Tibial nerve (tissue), 4 donors: Measurements from ENCODE around the gene MT3. TPM values are rescaled to one million over a fixed set of nuclear protein-coding genes. Genes with fewer than 3 reads are reported as not detected.

Experiments used
- DNase-seq, 2 donors: peaks; one replicate each; pipeline ENCODE4 v3.0.0-alpha.2; 2019; ENCODE audit warnings: low spot score in 2 of 2
- H3K27ac ChIP-seq, 4 donors: fragments of 200-600 bp; sonication (generic) in 3 of 4; one replicate each; pipeline ENCODE4 v1.5.1; 2017 to 2019; ENCODE audit warnings: mild to moderate bottlenecking in 1 of 4
- H3K27me3 ChIP-seq, 2 donors: fragments of 200-600 bp; sonication (generic) in 1 of 2; one replicate each; pipeline versions ENCODE4 v1.5.1 to v1.6.0; 2017 to 2019
- H3K36me3 ChIP-seq, 3 donors: fragments of 200-600 bp; sonication (generic); one replicate each; pipeline ENCODE4 v1.5.1; 2018 to 2019
- H3K4me1 ChIP-seq, 4 donors: fragments of 200-600 bp; sonication (generic) in 3 of 4; one replicate each; pipeline ENCODE4 v1.5.1; 2017 to 2019
- H3K4me3 ChIP-seq, 4 donors: fragments of 200-600 bp; sonication (generic) in 3 of 4; one replicate each; pipeline ENCODE4 v1.5.1; 2017 to 2019; ENCODE audit warnings: mild to moderate bottlenecking in 1 of 4, moderate library complexity in 1 of 4
- H3K9me3 ChIP-seq, 4 donors: fragments of 200-600 bp; sonication (generic) in 3 of 4; one replicate each; pipeline ENCODE4 v1.5.1; 2017 to 2019
- EP300 ChIP-seq, 2 donors: sonication (generic); formaldehyde crosslinking; IDR thresholded peaks; one replicate each; pipeline ENCODE4 v1.6.1; 2017; ENCODE audit warnings: antibody characterized with exemption in 2 of 2, mild to moderate bottlenecking in 1 of 2
- POLR2A ChIP-seq, 2 donors: fragments of 450-650 bp; IDR thresholded peaks; one replicate each; pipeline ENCODE4 v1.6.1; 2017; ENCODE audit warnings: antibody characterized with exemption in 2 of 2, mild to moderate bottlenecking in 2 of 2, moderate library complexity in 2 of 2
- WGBS, 2 donors: methylation state at CpG; one replicate each; pipeline ENCODE4 v1.1.5; 2018; 5-methylcytosine and 5-hydroxymethylcytosine counted together
- total RNA-seq, 4 donors: library from RNA; depleted of rRNA; stranded (reverse); fragments of >200 nt; gene quantifications; one replicate each; pipeline ENCODE4 v1.1.0, GENCODE V29; 2016
- TF ChIP-seq, protein P1 (sequence below), 5 experiments: fragments of 200-600 bp in 3 of 5; fragments of 450-650 bp in 2 of 5; sonication (generic) in 3 of 5; IDR thresholded peaks; one replicate each; pipeline ENCODE4 v1.5.1; 2016 to 2019; ENCODE audit warnings: antibody characterized with exemption in 5 of 5, mild to moderate bottlenecking in 3 of 5, moderate library complexity in 2 of 5

MT3 gene
- total RNA-seq, 4 donors from 2014 or later = 92.4 to 291 (median 156) TPM

GRCh38 chr16:56606476-56607108 lies 17.3 kb downstream of the MT3 start:
- H3K4me3 ChIP-seq = peak overlapping the region in 1 of 4 donors; percentile 20
- 14 to 21% methylated on average over 8 of the region's 8 CpGs for WGBS, 2 donors

DNA sequence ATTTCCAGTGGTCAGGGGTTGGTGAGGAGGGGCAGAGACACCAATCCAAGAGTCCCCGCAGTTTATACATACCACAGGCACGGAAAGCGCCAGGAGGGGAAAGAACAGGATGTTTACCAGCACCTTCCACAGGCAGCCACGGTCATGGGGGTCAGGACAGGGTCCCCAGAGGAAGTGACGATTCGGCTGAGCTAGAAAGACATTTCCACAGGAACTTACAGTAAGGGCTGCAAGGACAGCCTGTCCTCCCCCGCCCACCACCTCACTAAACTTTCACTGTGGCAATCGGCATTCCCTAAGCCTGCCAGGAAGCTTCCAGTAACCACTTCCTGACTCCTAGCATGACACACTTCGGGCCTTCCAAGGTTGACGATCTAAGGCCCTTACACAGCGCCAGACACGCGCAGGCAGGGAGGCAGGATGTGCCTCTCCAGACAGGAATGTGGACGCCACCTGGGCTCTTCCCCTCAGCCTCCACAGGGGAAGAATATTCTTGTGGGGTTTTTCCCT lies 17.8 kb downstream of the MT3 start:
- no peaks in the 10 kb centered on the region for H3K9me3 ChIP-seq
- TF ChIP-seq, protein P1, sequence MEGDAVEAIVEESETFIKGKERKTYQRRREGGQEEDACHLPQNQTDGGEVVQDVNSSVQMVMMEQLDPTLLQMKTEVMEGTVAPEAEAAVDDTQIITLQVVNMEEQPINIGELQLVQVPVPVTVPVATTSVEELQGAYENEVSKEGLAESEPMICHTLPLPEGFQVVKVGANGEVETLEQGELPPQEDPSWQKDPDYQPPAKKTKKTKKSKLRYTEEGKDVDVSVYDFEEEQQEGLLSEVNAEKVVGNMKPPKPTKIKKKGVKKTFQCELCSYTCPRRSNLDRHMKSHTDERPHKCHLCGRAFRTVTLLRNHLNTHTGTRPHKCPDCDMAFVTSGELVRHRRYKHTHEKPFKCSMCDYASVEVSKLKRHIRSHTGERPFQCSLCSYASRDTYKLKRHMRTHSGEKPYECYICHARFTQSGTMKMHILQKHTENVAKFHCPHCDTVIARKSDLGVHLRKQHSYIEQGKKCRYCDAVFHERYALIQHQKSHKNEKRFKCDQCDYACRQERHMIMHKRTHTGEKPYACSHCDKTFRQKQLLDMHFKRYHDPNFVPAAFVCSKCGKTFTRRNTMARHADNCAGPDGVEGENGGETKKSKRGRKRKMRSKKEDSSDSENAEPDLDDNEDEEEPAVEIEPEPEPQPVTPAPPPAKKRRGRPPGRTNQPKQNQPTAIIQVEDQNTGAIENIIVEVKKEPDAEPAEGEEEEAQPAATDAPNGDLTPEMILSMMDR (IDR thresholded peaks at IDR 0.05) = no peak
- TF ChIP-seq POLR2A (IDR thresholded peaks at IDR 0.05) (peak in 1 of 2 donors; percentile 25), EP300 (IDR thresholded peaks at IDR 0.05) (peak; percentile 95 to 98)
- H3K4me3 ChIP-seq = peak overlapping the region in 2 of 4 donors; percentile 66 to 69
- 35 to 42% methylated on average over 13 to 14 of the region's 14 CpGs for WGBS, 2 donors
- no peaks in the 10 kb centered on the region for H3K27me3 ChIP-seq
- peak overlapping the region; percentile 76 to 97 (median 93) for H3K27ac ChIP-seq
- peaks cover 0 to 5% (median 0%) of the 10 kb centered on the region in 3 donors for H3K36me3 ChIP-seq
- H3K4me1 ChIP-seq = peaks cover 0 to 62% (median 32%) of the 10 kb centered on the region in 4 donors
- peak; percentile 62 to 82 for DNase-seq

More at GRCh38 chr16:56606476-56607108, 17.3 kb downstream of the MT3 start:
- peaks cover 0 to 5% (median 0%) of the 10 kb centered on the region in 3 donors for H3K36me3 ChIP-seq
- peak overlapping the region; percentile 76 to 97 (median 93) for H3K27ac ChIP-seq
- no peak for TF ChIP-seq POLR2A (IDR thresholded peaks at IDR 0.05)
- TF ChIP-seq EP300 (IDR thresholded peaks at IDR 0.05) = peak in 1 of 2 donors; percentile 68
- H3K27me3 ChIP-seq = no peaks in the 10 kb centered on the region
- H3K4me1 ChIP-seq = peaks cover 0 to 56% (median 29%) of the 10 kb centered on the region in 4 donors
- H3K9me3 ChIP-seq = no peaks in the 10 kb centered on the region
- DNase-seq = peak in 1 of 2 donors; percentile 74

- Histone ChIP-seq H3K4me1 (peaks cover 0 to 64% (median 32%) of the 10 kb centered on the region in 4 donors), H3K9me3 (no peaks in the 10 kb centered on the region), H3K36me3 (peaks cover 0 to 5% (median 0%) of the 10 kb centered on the region in 3 donors), H3K27me3 (no peaks in the 10 kb centered on the region), H3K4me3 (peak overlapping the region; percentile 62 to 69 (median 66)), H3K27ac (peak overlapping the region; percentile 76 to 97 (median 93))
- no peak for DNase-seq
- 67 to 70% methylated on average over 2 of the region's 2 CpGs for WGBS, 2 donors
- TF ChIP-seq, protein P1 (IDR thresholded peaks at IDR 0.05) = no peak
- no peak for TF ChIP-seq EP300 (IDR thresholded peaks at IDR 0.05)
- no peak for TF ChIP-seq POLR2A (IDR thresholded peaks at IDR 0.05)
These were observed 18.3 kb downstream of the MT3 start for GRCh38 chr16:56607675-56608042.

- no peaks in the 10 kb centered on the region for H3K9me3 ChIP-seq
- peaks cover 0 to 64% (median 32%) of the 10 kb centered on the region in 4 donors for H3K4me1 ChIP-seq
These were observed 18.9 kb downstream of the MT3 start, which contains the start of gene MT2A for GRCh38 chr16:56608043-56608875. TSS of gene MT2A (plus strand) at chr16:56608584. CDS start at chr16:56608656, 72 bp downstream.

More at GRCh38 chr16:56608043-56608875, 18.9 kb downstream of the MT3 start, which contains the start of gene MT2A:
- WGBS, 2 donors = 6 to 11% methylated on average over 30 to 42 of the region's 62 CpGs
- peak; percentile 86 to 91 for TF ChIP-seq POLR2A (IDR thresholded peaks at IDR 0.05)
- TF ChIP-seq, protein P1 (IDR thresholded peaks at IDR 0.05) = peak in 1 of 5 experiments; percentile 45
- peak in 1 of 2 donors; percentile 98 for TF ChIP-seq EP300 (IDR thresholded peaks at IDR 0.05)
- H3K4me3 ChIP-seq = peak within 1 kb of the TSS; percentile 62 to 69 (median 66)
- DNase-seq = peak; percentile 90 to 92
- peaks cover 0 to 5% (median 0%) of the 10 kb centered on the region in 3 donors for H3K36me3 ChIP-seq
- H3K27ac ChIP-seq = peak within 1 kb of the TSS; percentile 76 to 97 (median 93)
- H3K27me3 ChIP-seq = no peaks in the 10 kb centered on the region
